ENCODE results near the gene ADGRG6. TPM values are rescaled to one million over a fixed set of nuclear protein-coding genes. Genes with fewer than 3 reads are reported as not detected.
A peak's percentile ranks its signal among the peaks of the same experiment; 100 is the strongest.

Gene ADGRG6
- total and polyA plus RNA-seq, 8 donors, result 1.1 to 102 (median 8.9) TPM

GRCh38 chr6:142441716-142442115 is 139.9 kb downstream of the ADGRG6 start:
- 83 to 93% (median 91%) methylated on average over 3 of the region's 3 CpGs for WGBS, 5 donors
- Histone ChIP-seq H3K36me3 (no peaks in the 10 kb centered on the region), H3K4me3 (no peak overlapping the region), H3K27ac (no peak overlapping the region), H3K4me1 (no peaks in the 10 kb centered on the region), H3K9me3 (no peaks in the 10 kb centered on the region), H3K27me3 (no peaks in the 10 kb centered on the region)
- intact Hi-C loops (cut with DNase I; ENCODE audit: low total_unique reads), result no loop called here
- TF ChIP-seq CTCF (IDR thresholded peaks at IDR 0.05), result no peak
- no peak for TF ChIP-seq POLR2A (IDR thresholded peaks at IDR 0.05)
- TF ChIP-seq POLR2AphosphoS5 (IDR thresholded peaks at IDR 0.05), result no peak
- TF ChIP-seq EP300 (IDR thresholded peaks at IDR 0.05), result no peak
- DNase-seq, result no peak

- Histone ChIP-seq H3K4me1 (no peaks in the 10 kb centered on the region), H3K27me3 (no peaks in the 10 kb centered on the region), H3K4me3 (no peak overlapping the region), H3K36me3 (no peaks in the 10 kb centered on the region), H3K27ac (no peak overlapping the region), H3K9me3 (no peaks in the 10 kb centered on the region)
- no peak for TF ChIP-seq POLR2A (IDR thresholded peaks at IDR 0.05)
- TF ChIP-seq CTCF (IDR thresholded peaks at IDR 0.05), result no peak
- intact Hi-C loops (cut with DNase I; ENCODE audit: low total_unique reads), result no loop called here
- 91 to 98% (median 93%) methylated on average over 2 of the region's 2 CpGs for WGBS, 5 donors
- DNase-seq, result no peak
Observed at GRCh38 chr6:142443102-142443501, 141.3 kb downstream of the ADGRG6 start.

GRCh38 chr6:142443532-142443931 is 141.7 kb downstream of the ADGRG6 start:
- no peaks in the 10 kb centered on the region for H3K9me3 ChIP-seq
- WGBS, 5 donors, result 88 to 97% (median 93%) methylated on average over 1 of the region's 1 CpG
- H3K36me3 ChIP-seq, result no peaks in the 10 kb centered on the region
- no peaks in the 10 kb centered on the region for H3K4me1 ChIP-seq
- no peak for TF ChIP-seq POLR2AphosphoS5 (IDR thresholded peaks at IDR 0.05)
- no peak for TF ChIP-seq CTCF (IDR thresholded peaks at IDR 0.05)
- no peak for TF ChIP-seq EP300 (IDR thresholded peaks at IDR 0.05)
- no peak for TF ChIP-seq POLR2A (IDR thresholded peaks at IDR 0.05)
- intact Hi-C loops (cut with DNase I; ENCODE audit: low total_unique reads), result no loop called here
- DNase-seq, result no peak
- no peaks in the 10 kb centered on the region for H3K27me3 ChIP-seq
- no peak overlapping the region for H3K4me3 ChIP-seq
- H3K27ac ChIP-seq, result no peak overlapping the region

GRCh38 chr6:142444376-142444775 is 142.6 kb downstream of the ADGRG6 start:
- 50 to 73% (median 55%) methylated on average over 1 of the region's 1 CpG for WGBS, 5 donors
- DNase-seq, result peak in 1 of 2 donors; percentile 9
- no peaks in the 10 kb centered on the region for H3K9me3 ChIP-seq
- intact Hi-C loops (cut with DNase I; ENCODE audit: low total_unique reads), result no loop called here
- no peak overlapping the region for H3K4me3 ChIP-seq
- no peaks in the 10 kb centered on the region for H3K27me3 ChIP-seq
- TF ChIP-seq EP300 (IDR thresholded peaks at IDR 0.05) (no peak), CTCF (IDR thresholded peaks at IDR 0.05) (no peak), POLR2AphosphoS5 (IDR thresholded peaks at IDR 0.05) (no peak), POLR2A (IDR thresholded peaks at IDR 0.05) (no peak)
- H3K4me1 ChIP-seq, result no peaks in the 10 kb centered on the region
- H3K27ac ChIP-seq, result no peak overlapping the region
- H3K36me3 ChIP-seq, result no peaks in the 10 kb centered on the region
